T-helper 17 cell (primary cell): Measurements from ENCODE around the gene POLR2J3. TPM values are rescaled to one million over a fixed set of nuclear protein-coding genes. Genes with fewer than 3 reads are reported as not detected.
"Not testable (repeated sequence)": the region's sequence is repeated elsewhere in the genome, so short reads cannot be mapped to it uniquely, and the experiment has no call there.

Source experiments
- ATAC-seq: fragments of 150-1000 bp; cut with Tn5 transposase; 2 replicates; pipeline ENCODE4 v1.10.0; 2021; ENCODE audit warnings: mild to moderate bottlenecking, moderate library complexity
- DNase-seq, 3 donors: peaks; one replicate each; pipeline versions ENCODE4 v3.0.0 to v3.0.0-alpha.2; 2020 to 2021
- H3K9me3 ChIP-seq: one replicate; pipeline ENCODE4 v1.7.0; 2013; ENCODE audit warnings: low read length, mild to moderate bottlenecking; ENCODE audit not compliant: control insufficient read depth, poor library complexity, severe bottlenecking
- H3K27ac Mint-ChIP-seq: one replicate; pipeline ENCODE4 v1.8.0; 2022; ENCODE audit warnings: mild to moderate bottlenecking, moderate library complexity, mixed read lengths
- H3K27me3 Mint-ChIP-seq: one replicate; pipeline ENCODE4 v1.8.0; 2022; ENCODE audit warnings: mixed read lengths
- H3K36me3 Mint-ChIP-seq: one replicate; pipeline ENCODE4 v1.8.0; 2022; ENCODE audit warnings: low read depth, mixed read lengths
- H3K4me1 Mint-ChIP-seq: one replicate; pipeline ENCODE4 v1.8.0; 2022; ENCODE audit warnings: mild to moderate bottlenecking, mixed read lengths
- H3K4me3 Mint-ChIP-seq: one replicate; pipeline ENCODE4 v1.8.0; 2022; ENCODE audit warnings: mild to moderate bottlenecking, moderate library complexity, mixed read lengths
- total RNA-seq, 4 donors: library from RNA in 2 of 4; stranded (reverse) in 2 of 4; gene quantifications; one replicate each; pipeline ENCODE4 v1.2.3 and lab custom pipeline; 2022 to 2026

The POLR2J3 gene
- total RNA-seq, 2 donors from 2014 or later, result 102 to 124 TPM

DNA sequence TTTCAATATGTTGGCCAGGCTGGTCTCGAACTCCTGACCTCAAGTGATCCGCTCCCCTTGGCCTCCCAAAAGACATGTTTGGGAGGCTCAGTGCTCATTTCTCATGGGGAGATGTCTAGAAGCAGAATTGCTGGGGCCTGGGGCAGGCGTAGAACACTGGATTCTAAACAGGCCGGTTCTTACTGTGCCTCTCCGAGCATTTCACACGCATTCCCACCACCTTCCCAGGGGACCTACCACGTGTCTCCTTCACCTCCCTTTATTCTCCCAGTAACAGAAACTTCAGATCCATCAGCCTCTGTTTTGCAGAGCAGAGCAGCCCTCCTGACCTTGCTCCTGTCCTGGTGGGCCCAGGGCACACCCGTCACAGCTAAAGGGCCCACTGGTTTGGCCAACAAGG is 45.2 kb downstream of the POLR2J3 start:
- not testable (repeated sequence) for H3K4me3 Mint-ChIP-seq, H3K27ac Mint-ChIP-seq, H3K27me3 Mint-ChIP-seq, H3K9me3 ChIP-seq, DNase-seq, H3K4me1 Mint-ChIP-seq, H3K36me3 Mint-ChIP-seq, ATAC-seq

GRCh38 chr7:102524803-102525202 is 47.6 kb downstream of the POLR2J3 start:
- not testable (repeated sequence) for ATAC-seq, H3K4me1 Mint-ChIP-seq, H3K27ac Mint-ChIP-seq, H3K9me3 ChIP-seq, H3K36me3 Mint-ChIP-seq, H3K27me3 Mint-ChIP-seq, H3K4me3 Mint-ChIP-seq, DNase-seq

DNA sequence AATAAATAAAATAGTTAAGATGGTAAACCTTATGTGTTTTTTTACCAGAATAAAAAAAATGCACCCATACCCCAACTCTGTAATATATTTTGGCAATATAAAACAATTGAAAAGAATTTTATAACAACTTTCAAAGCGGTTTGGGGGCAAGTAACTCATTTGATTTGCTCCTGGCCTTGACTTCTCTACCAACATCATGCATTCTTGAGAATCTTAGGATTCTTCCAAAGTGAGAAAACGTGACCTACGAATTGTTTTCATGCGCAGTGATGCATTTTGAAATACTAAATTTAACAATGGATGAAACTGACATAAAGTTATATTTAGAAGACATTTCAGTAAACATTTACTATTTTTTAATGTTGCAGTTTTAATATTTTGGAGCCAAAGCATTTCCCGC is 51.6 kb downstream of the POLR2J3 start:
- H3K27ac Mint-ChIP-seq, H3K4me1 Mint-ChIP-seq, H3K36me3 Mint-ChIP-seq, H3K27me3 Mint-ChIP-seq, H3K4me3 Mint-ChIP-seq, DNase-seq, H3K9me3 ChIP-seq, ATAC-seq: not testable (repeated sequence)

GRCh38 chr7:102517550-102518147 is 54.7 kb downstream of the POLR2J3 start, which contains the start of gene RASA4B:
TSS of gene RASA4B (minus strand) at chr7:102517777. CDS start at chr7:102517710, 67 bp downstream.
- H3K9me3 ChIP-seq, H3K36me3 Mint-ChIP-seq, H3K4me1 Mint-ChIP-seq, H3K27ac Mint-ChIP-seq, H3K27me3 Mint-ChIP-seq: not testable (repeated sequence)
- DNase-seq, result peak in 2 of 3 donors; percentile 27 to 35
- ATAC-seq, result peak; percentile 100
- peak within 1 kb of the TSS; percentile 71 for H3K4me3 Mint-ChIP-seq

Other genes with a start within 250 kb of the POLR2J3 start
- gene SPDYE6, start 216.1 kb downstream of the POLR2J3 start, total RNA-seq, result not detected
- gene PRKRIP1, start 176.2 kb downstream of the POLR2J3 start, total RNA-seq, result 10 to 100 TPM; 38.0 to 44.0 TPM
- gene ORAI2, start 139.0 kb downstream of the POLR2J3 start, total RNA-seq, result 10 to 100 TPM; 33.9 to 50.5 TPM
- 1 to 10 TPM; 4.4 to 5.5 TPM for gene ALKBH4, start 107.7 kb downstream of the POLR2J3 start, total RNA-seq
- gene LRWD1, start 107.6 kb downstream of the POLR2J3 start, total RNA-seq, result 10 to 100 TPM; 13.5 to 15.2 TPM
- 10 to 100 TPM; 35.6 to 37.9 TPM for gene POLR2J, start 93.7 kb downstream of the POLR2J3 start, total RNA-seq
- 10 to 100 TPM; 20.7 to 23.7 TPM for gene RASA4B, start 54.8 kb downstream of the POLR2J3 start, total RNA-seq
- 10 to 100 TPM; 52.5 to 84.2 TPM for gene UPK3BL2, start 28.9 kb downstream of the POLR2J3 start, total RNA-seq
- under 1 TPM; 0.21 to 0.55 TPM for gene SPDYE2, start 21.4 kb downstream of the POLR2J3 start, total RNA-seq
- gene RASA4, start 44.2 kb upstream of the POLR2J3 start, total RNA-seq, result 10 to 100 TPM; 58.5 to 61.6 TPM
- gene UPK3BL1, start 70.2 kb upstream of the POLR2J3 start, total RNA-seq, result 10 to 100 TPM; 60.2 to 69.8 TPM
- gene SPDYE2B, start 77.7 kb upstream of the POLR2J3 start, total RNA-seq, result not detected
- gene POLR2J2, start 99.1 kb upstream of the POLR2J3 start, total RNA-seq, result 10 to 100 TPM; 35.7 to 44.7 TPM
- gene FAM185A, start 176.4 kb upstream of the POLR2J3 start, total RNA-seq, result 1 to 10 TPM; 4.8 to 4.9 TPM